B cell (primary cell): ENCODE measurements around the gene ATP6V0E1. TPM values are rescaled to one million over a fixed set of nuclear protein-coding genes. Genes with fewer than 3 reads are reported as not detected.

Experiments used
- ATAC-seq: fragments of 200-7000 bp; cut with Tn5 transposase; one replicate; pipeline ENCODE4 v1.10.0; 2021; ENCODE audit warnings: low read depth, mild to moderate bottlenecking, moderate number of reproducible peaks, moderate library complexity
- CTCF ChIA-PET: fragments of 350-600 bp; sonication (Branson Sonifier 250); formaldehyde crosslinking; loops from one replicate; lab custom pipeline; 2021; ENCODE audit warnings: antibody characterized with exemption, inconsistent platforms; lab: Charles Lee
- POLR2A ChIA-PET: fragments of 350-600 bp; sonication (Branson Sonifier 250); formaldehyde crosslinking; loops from one replicate; lab custom pipeline; 2021; ENCODE audit warnings: antibody characterized with exemption; lab: Charles Lee
- DNase-seq: peaks from one replicate; pipeline ENCODE4 v3.0.0; 2013
- H2AFZ ChIP-seq: 2 replicates; pipeline ENCODE4 v1.6.1; 2012; ENCODE audit warnings: mild to moderate bottlenecking, low read depth, low read length; ENCODE audit not compliant: insufficient read depth, poor library complexity, severe bottlenecking
- H3K27ac ChIP-seq, 2 donors: 1 replicate in 1 of 2; 2 replicates in 1 of 2; pipeline ENCODE4 v1.5.1; 2012 to 2013; ENCODE audit warnings: low read length in 2 of 2, mild to moderate bottlenecking in 2 of 2, moderate library complexity in 1 of 2
- H3K27me3 ChIP-seq, 4 experiments: fragments of 200-600 bp in 1 of 4; sonication (generic) in 1 of 4; replicated peaks in 1 of 4; 1 replicate in 2 of 4; 2 replicates in 2 of 4; pipeline versions ENCODE4 v1.6.1 to v1.7.0; 2013 to 2016; ENCODE audit warnings: low read length in 3 of 4, mild to moderate bottlenecking in 2 of 4, mixed read lengths in 1 of 4, moderate library complexity in 1 of 4; ENCODE audit not compliant: insufficient read depth in 4 of 4, control insufficient read depth in 3 of 4; ENCODE audit errors: control extremely low read depth in 1 of 4
- H3K36me3 ChIP-seq, 2 experiments: replicated peaks in 1 of 2; 1 replicate in 1 of 2; 2 replicates in 1 of 2; pipeline versions ENCODE4 v1.6.1 to v1.7.1; 2013; ENCODE audit warnings: low read length in 1 of 2; ENCODE audit not compliant: insufficient read depth in 2 of 2, control insufficient read depth in 1 of 2; ENCODE audit errors: control extremely low read depth in 1 of 2, extremely low read depth in 1 of 2
- H3K4me1 ChIP-seq, 2 donors: fragments of 200-600 bp in 1 of 2; sonication (generic) in 1 of 2; 1 replicate in 1 of 2; 2 replicates in 1 of 2; pipeline versions ENCODE4 v1.5.1 to v1.6.1; 2013 to 2017; ENCODE audit warnings: low read length in 2 of 2; ENCODE audit not compliant: control insufficient read depth in 2 of 2, insufficient read depth in 2 of 2
- H3K4me2 ChIP-seq: replicated peaks from 2 replicates; pipeline ENCODE3; 2012; ENCODE audit warnings: mild to moderate bottlenecking, low read depth, low read length; ENCODE audit not compliant: poor library complexity, severe bottlenecking
- H3K4me3 ChIP-seq, 5 experiments: fragments of 200-600 bp in 1 of 5; sonication (generic) in 1 of 5; 1 replicate in 3 of 5; 2 replicates in 2 of 5; pipeline versions ENCODE4 v1.5.1 to v1.7.0; 2011 to 2016; ENCODE audit warnings: low read length in 4 of 5, mild to moderate bottlenecking in 4 of 5, low read depth in 2 of 5, control low read depth in 1 of 5, moderate library complexity in 1 of 5; ENCODE audit not compliant: insufficient read depth in 1 of 5; ENCODE audit errors: control extremely low read depth in 1 of 5, extremely low read depth in 1 of 5
- H3K79me2 ChIP-seq: fragments of 200-600 bp; sonication (generic); one replicate; pipeline ENCODE4 v1.6.0; 2016; ENCODE audit warnings: low read length; ENCODE audit not compliant: control insufficient read depth, insufficient read depth
- H3K9ac ChIP-seq: fragments of 200-600 bp; sonication (generic); 2 replicates; pipeline ENCODE4 v1.6.1; 2017; ENCODE audit warnings: mild to moderate bottlenecking, low read length, moderate library complexity
- H3K9me3 ChIP-seq, 3 donors: one replicate each; pipeline versions ENCODE4 v1.6.1 to v1.7.1; 2013; ENCODE audit warnings: low read length in 2 of 3; ENCODE audit not compliant: control insufficient read depth in 2 of 3, insufficient read depth in 1 of 3; ENCODE audit errors: control extremely low read depth in 1 of 3
- H4K20me1 ChIP-seq: 2 replicates; pipeline ENCODE4 v1.6.0; 2012; ENCODE audit warnings: mild to moderate bottlenecking, low read length; ENCODE audit not compliant: insufficient read depth, control insufficient read depth, poor library complexity, severe bottlenecking
- H3K27ac Mint-ChIP-seq: one replicate; pipeline ENCODE4 v1.8.0; 2021; ENCODE audit warnings: mixed read lengths
- H3K27me3 Mint-ChIP-seq: one replicate; pipeline ENCODE4 v1.8.0; 2021; ENCODE audit warnings: mixed read lengths
- H3K4me1 Mint-ChIP-seq: one replicate; pipeline ENCODE4 v1.8.0; 2021; ENCODE audit warnings: mixed read lengths
- H3K4me3 Mint-ChIP-seq: one replicate; pipeline ENCODE4 v1.8.0; 2021; ENCODE audit warnings: mixed read lengths
- H3K9me3 Mint-ChIP-seq: one replicate; pipeline ENCODE4 v1.8.0; 2022; ENCODE audit warnings: mixed read lengths; ENCODE audit not compliant: insufficient read depth
- EZH2 ChIP-seq: IDR thresholded peaks from 2 replicates; pipeline ENCODE4 v1.6.1; 2012; ENCODE audit warnings: borderline replicate concordance, low read depth, mild to moderate bottlenecking, moderate library complexity, low read length; ENCODE audit not compliant: insufficient read depth, poor library complexity, severe bottlenecking
- WGBS: methylation state at CpG from one replicate; pipeline ENCODE4 v1.1.5; 2013; ENCODE audit warnings: missing lambda C conversion rate; ENCODE audit not compliant: insufficient coverage; 5-methylcytosine and 5-hydroxymethylcytosine counted together
- intact Hi-C: fragments of 100-400 bp; cut with micrococcal nuclease; formaldehyde crosslinking; loops from one replicate; pipeline ENCODE4 v1.10.0; 2022
- polyA plus RNA-seq: library from polyadenylated mRNA; depleted of rRNA; stranded (reverse); fragments of >200 nt; gene quantifications from 2 replicates; pipeline ENCODE4 v1.2.3, GENCODE V29; 2012
- total RNA-seq, 2 donors: library from RNA; stranded (reverse); fragments of 120-200 nt in 1 of 2; gene quantifications; 1 replicate in 1 of 2; 2 replicates in 1 of 2; pipeline versions ENCODE4 v1.2.3 to v1.2.4, GENCODE V29; 2013 to 2022
- TF ChIP-seq, protein P1 (sequence below): fragments of 200-600 bp; IDR thresholded peaks from one replicate; pipeline ENCODE4 v1.8.0; 2022; ENCODE audit warnings: antibody characterized with exemption, mild to moderate bottlenecking

ATP6V0E1 gene
- total and polyA plus RNA-seq, 2 donors (not counting 1 experiment from before 2014, with no cell fraction given), result 93.8 to 127 TPM

DNA sequence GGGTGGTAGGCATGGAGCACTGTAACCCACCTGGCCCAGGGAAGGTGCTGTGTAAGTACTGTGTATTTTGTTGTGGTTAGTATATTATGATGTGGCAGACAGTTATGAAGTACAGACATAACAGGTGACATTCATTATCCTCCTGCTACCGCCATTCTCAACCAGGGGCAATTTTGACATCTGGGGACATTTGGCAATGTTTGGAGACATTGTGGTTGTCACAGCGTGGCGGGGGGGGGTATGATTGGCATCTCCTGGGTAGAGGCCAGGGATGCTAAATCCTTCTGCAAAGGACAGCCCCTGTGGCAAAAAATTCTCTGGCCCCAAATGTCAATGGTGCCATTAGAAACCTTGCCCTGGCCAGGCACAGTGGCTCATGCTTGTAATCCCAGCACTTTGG lies 34.1 kb upstream of the ATP6V0E1 start:
- H3K4me3 Mint-ChIP-seq, result no peak overlapping the region
- no peaks in the 10 kb centered on the region for H3K79me2 ChIP-seq
- ChIA-PET CTCF (interaction anchor here (1.1 to 1.8 kb wide), 2 partner anchors 11 to 16 kb away, joined by 3 to 5 read pairs; no protein-coding TSS in a partner anchor), POLR2A (no interaction called here)
- ATAC-seq, result no peak
- H2AFZ ChIP-seq, result no peak overlapping the region
- DNase-seq, result no peak
- no peak overlapping the region for H3K9ac ChIP-seq
- H3K36me3 ChIP-seq, result peaks cover 2 to 40% of the 10 kb centered on the region in 2 experiments
- WGBS, result 90% methylated on average over 2 of the region's 3 CpGs
- no peak overlapping the region for H3K27ac ChIP-seq
- H3K27ac Mint-ChIP-seq, result no peak overlapping the region
- no peaks in the 10 kb centered on the region for H3K4me1 ChIP-seq
- TF ChIP-seq, protein P1, sequence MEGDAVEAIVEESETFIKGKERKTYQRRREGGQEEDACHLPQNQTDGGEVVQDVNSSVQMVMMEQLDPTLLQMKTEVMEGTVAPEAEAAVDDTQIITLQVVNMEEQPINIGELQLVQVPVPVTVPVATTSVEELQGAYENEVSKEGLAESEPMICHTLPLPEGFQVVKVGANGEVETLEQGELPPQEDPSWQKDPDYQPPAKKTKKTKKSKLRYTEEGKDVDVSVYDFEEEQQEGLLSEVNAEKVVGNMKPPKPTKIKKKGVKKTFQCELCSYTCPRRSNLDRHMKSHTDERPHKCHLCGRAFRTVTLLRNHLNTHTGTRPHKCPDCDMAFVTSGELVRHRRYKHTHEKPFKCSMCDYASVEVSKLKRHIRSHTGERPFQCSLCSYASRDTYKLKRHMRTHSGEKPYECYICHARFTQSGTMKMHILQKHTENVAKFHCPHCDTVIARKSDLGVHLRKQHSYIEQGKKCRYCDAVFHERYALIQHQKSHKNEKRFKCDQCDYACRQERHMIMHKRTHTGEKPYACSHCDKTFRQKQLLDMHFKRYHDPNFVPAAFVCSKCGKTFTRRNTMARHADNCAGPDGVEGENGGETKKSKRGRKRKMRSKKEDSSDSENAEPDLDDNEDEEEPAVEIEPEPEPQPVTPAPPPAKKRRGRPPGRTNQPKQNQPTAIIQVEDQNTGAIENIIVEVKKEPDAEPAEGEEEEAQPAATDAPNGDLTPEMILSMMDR, result no peak
- no peak for TF ChIP-seq EZH2
- H3K9me3 Mint-ChIP-seq, result no peaks in the 10 kb centered on the region
- intact Hi-C loops, result no loop called here
- no peaks in the 10 kb centered on the region for H4K20me1 ChIP-seq
- H3K4me3 ChIP-seq, result no peak overlapping the region
- H3K9me3 ChIP-seq, result no peaks in the 10 kb centered on the region
- H3K4me2 ChIP-seq, result no peak overlapping the region
- H3K4me1 Mint-ChIP-seq, result peaks cover under 1% of the 10 kb centered on the region
- H3K27me3 Mint-ChIP-seq, result no peaks in the 10 kb centered on the region
- H3K27me3 ChIP-seq, result no peaks in the 10 kb centered on the region

DNA sequence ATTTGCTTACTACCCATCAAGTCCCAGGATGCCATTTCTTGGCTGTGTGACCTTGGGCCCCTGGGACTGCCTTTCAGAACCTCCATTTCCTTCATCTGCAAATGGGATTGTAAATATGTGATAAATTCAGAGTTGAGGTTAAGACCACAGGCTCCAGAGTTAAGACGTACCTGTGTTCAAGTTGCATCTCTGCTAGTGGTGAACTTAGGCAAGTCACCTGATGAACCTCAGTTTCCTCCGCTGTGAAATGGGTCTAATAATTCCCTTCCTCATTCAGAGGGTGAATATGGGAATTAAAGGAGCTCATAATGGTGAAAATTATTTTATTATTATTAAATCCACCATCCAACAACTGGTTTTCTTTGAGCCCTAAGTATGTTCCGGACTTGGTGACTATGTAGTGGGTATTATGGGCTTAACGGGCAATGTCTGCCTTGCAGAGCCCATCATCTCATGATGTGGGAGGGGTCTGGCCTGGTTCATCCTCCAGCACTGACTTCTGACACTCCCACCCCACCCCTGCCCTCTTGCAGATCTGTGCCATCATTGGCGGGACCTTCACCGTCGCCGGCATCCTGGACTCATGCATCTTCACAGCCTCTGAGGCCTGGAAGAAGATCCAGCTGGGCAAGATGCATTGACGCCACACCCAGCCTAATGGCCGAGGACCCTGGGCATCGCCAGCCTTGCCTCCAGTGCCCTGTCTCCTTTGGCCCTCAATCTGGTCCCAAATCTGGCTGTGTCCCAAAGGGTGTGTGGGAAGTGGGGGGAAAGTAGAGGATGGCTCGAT lies 33.2 kb upstream of the ATP6V0E1 start:
- peaks cover 4% of the 10 kb centered on the region for H3K4me1 Mint-ChIP-seq
- intact Hi-C loops, result no loop called here
- Histone ChIP-seq H3K4me2 (no peak overlapping the region), H3K9ac (no peak overlapping the region), H3K27ac (no peak overlapping the region), H3K79me2 (no peaks in the 10 kb centered on the region), H2AFZ (no peak overlapping the region), H3K36me3 (peaks cover 2 to 39% of the 10 kb centered on the region in 2 experiments), H3K27me3 (no peaks in the 10 kb centered on the region), H4K20me1 (no peaks in the 10 kb centered on the region), H3K9me3 (no peaks in the 10 kb centered on the region), H3K4me1 (no peaks in the 10 kb centered on the region), H3K4me3 (no peak overlapping the region)
- H3K27me3 Mint-ChIP-seq, result no peaks in the 10 kb centered on the region
- H3K27ac Mint-ChIP-seq, result no peak overlapping the region
- no peak overlapping the region for H3K4me3 Mint-ChIP-seq
- DNase-seq (no peak), ATAC-seq (no peak)
- TF ChIP-seq EZH2, result no peak
- TF ChIP-seq, protein P1, result no peak
- ChIA-PET CTCF (interaction anchor here (1.0 kb wide), 1 partner anchor 237 kb away, joined by 6 read pairs; no protein-coding TSS in a partner anchor), POLR2A (interaction anchor here (0.7 kb wide), 1 partner anchor 328 kb away, joined by 4 read pairs; no protein-coding TSS in a partner anchor)
- WGBS, result 95% methylated on average over 8 of the region's 12 CpGs
- no peaks in the 10 kb centered on the region for H3K9me3 Mint-ChIP-seq
